Loucy (cell line): ENCODE results near the gene SYNRG.

Experiments
- EZH2phosphoT487 ChIP-seq: fragments of 200-600 bp; IDR thresholded peaks from 2 replicates; pipeline ENCODE4 v1.6.1; 2018; ENCODE audit warnings: antibody characterized with exemption, mild to moderate bottlenecking, moderate library complexity, borderline replicate concordance
- TF ChIP-seq, protein P1 (sequence below): fragments of 200-600 bp; sonication (generic); conservative IDR thresholded peaks from 2 replicates; pipeline ENCODE4 v1.5.1; 2014; ENCODE audit warnings: mild to moderate bottlenecking, antibody characterized with exemption, low read length

DNA sequence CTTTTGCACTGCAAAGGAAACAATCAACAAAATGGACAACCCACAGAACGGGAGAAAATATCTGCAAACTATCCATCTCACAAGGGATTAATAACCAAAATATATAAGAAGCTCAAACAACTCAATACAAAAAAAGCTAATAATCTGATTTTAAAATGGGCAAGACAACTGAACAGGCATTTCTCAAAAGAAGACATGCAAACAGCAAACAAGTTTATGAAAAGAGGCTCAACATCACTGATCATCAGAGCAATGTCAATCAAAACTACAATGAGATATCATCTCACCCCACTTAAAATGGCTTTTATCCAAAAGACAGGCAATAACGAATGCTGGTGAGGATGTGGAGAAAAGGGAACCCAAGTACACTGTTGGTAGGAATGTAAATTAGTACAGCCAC, 34.8 kb downstream of the SYNRG start:
- TF ChIP-seq, protein P1, sequence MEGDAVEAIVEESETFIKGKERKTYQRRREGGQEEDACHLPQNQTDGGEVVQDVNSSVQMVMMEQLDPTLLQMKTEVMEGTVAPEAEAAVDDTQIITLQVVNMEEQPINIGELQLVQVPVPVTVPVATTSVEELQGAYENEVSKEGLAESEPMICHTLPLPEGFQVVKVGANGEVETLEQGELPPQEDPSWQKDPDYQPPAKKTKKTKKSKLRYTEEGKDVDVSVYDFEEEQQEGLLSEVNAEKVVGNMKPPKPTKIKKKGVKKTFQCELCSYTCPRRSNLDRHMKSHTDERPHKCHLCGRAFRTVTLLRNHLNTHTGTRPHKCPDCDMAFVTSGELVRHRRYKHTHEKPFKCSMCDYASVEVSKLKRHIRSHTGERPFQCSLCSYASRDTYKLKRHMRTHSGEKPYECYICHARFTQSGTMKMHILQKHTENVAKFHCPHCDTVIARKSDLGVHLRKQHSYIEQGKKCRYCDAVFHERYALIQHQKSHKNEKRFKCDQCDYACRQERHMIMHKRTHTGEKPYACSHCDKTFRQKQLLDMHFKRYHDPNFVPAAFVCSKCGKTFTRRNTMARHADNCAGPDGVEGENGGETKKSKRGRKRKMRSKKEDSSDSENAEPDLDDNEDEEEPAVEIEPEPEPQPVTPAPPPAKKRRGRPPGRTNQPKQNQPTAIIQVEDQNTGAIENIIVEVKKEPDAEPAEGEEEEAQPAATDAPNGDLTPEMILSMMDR, result no peak
- TF ChIP-seq EZH2phosphoT487, result no peak
